ENCODE data around the gene TMEM183A. TPM values are rescaled to one million over a fixed set of nuclear protein-coding genes. Genes with fewer than 3 reads are reported as not detected.

TMEM183A gene
- total and polyA plus RNA-seq, 10 of the 15 experiments (the other 5 are each of a cell fraction or from before 2014, with no cell fraction given) = 12.3 to 103 (median 66.3) TPM

- TF ChIP-seq TARDBP (IDR thresholded peaks at IDR 0.05; ENCODE audit: borderline replicate concordance) (no peak), ZNF217 (IDR thresholded peaks at IDR 0.05) (no peak), RB1 (IDR thresholded peaks at IDR 0.05; ENCODE audit: borderline replicate concordance) (no peak), E2F4 (IDR thresholded peaks at IDR 0.05; ENCODE audit: low read depth, low read length) (no peak)
These were observed 38.8 kb upstream of the TMEM183A start (continued) for GRCh38 chr1:202968351-202968750.

- ChIA-PET RAD21 (ENCODE audit: unreplicated experiment) (interaction anchor here (1.1 kb wide), 1 partner anchor 82 kb away, joined by 4 read pairs; no protein-coding TSS in a partner anchor), POLR2A (interaction anchor here (1.6 kb wide), 1 partner anchor 38 kb away, joined by 10 read pairs; the partner anchor contains the start of gene TMEM183A), CTCF (interaction anchor here (0.6 to 1.4 kb wide), 8 partner anchors 12 to 218 kb away, joined by 3 to 10 read pairs (median 6); no protein-coding TSS in a partner anchor), SMC1A (ENCODE audit: uncharacterized antibody, unreplicated experiment) (interaction anchor here (0.6 to 1.5 kb wide), 6 partner anchors 13 to 1528 kb away, joined by 3 to 7 read pairs (median 4); no protein-coding TSS in a partner anchor)
- in situ Hi-C loops (cut with MboI) (no loop called here), intact Hi-C loops (cut with micrococcal nuclease; ENCODE audit: unreplicated experiment) (loop anchor here (2.0 kb wide), 2 partner anchors 30 to 42 kb away; partner anchors contain the start of gene KLHL12)
- Histone ChIP-seq H3K27ac (ENCODE audit: control insufficient read depth, insufficient read depth) (no peak overlapping the region), H3K4me1 (ENCODE audit: control insufficient read depth, insufficient read depth, low read length) (peaks cover 23% of the 10 kb centered on the region), H3K79me2 (ENCODE audit: control insufficient read depth, insufficient read depth, low read length) (peaks cover 7% of the 10 kb centered on the region), H3K36me3 (ENCODE audit: control insufficient read depth in 2 of 2, insufficient read depth in 2 of 2, low read length in 1 of 2) (no peaks in the 10 kb centered on the region; a peak in 1 of 4 replicates), H3K4me2 (ENCODE audit: control insufficient read depth, insufficient read depth) (peak overlapping the region; percentile 57), H2AFZ (ENCODE audit: control insufficient read depth, low read depth, low read length) (peak overlapping the region; percentile 43), H3K9ac (ENCODE audit: control insufficient read depth, insufficient read depth, low read length) (no peak overlapping the region), H3K4me3 (0 out of 2 replicates have a peak overlapping the region, but pooled peaks have one; percentile 13), H3K27me3 (replicated peaks in 1 of 2; ENCODE audit: control insufficient read depth in 2 of 2, insufficient read depth in 2 of 2, low read length in 1 of 2) (peaks cover 0 to 2% of the 10 kb centered on the region in 2 experiments; a peak in 1 of 4 replicates), H4K20me1 (ENCODE audit: control insufficient read depth, insufficient read depth) (no peaks in the 10 kb centered on the region), H3K9me3 (replicated peaks; ENCODE audit: control insufficient read depth, insufficient read depth, low read length) (no peaks in the 10 kb centered on the region)
- FAIRE-seq (peak; percentile 100), ATAC-seq (peak; percentile 78), DNase-seq (ENCODE audit: low read depth, low spot score) (peak; percentile 33)
- 2% methylated on average over 5 of the region's 5 CpGs for WGBS (ENCODE audit: insufficient coverage, insufficient replicate concordance, low lambda C conversion rate, missing lambda C conversion rate)
- BruUV-seq (replicated peaks) = no TSS peak
- TF ChIP-seq RAD21 (IDR thresholded peaks at IDR 0.05; ENCODE audit: insufficient read depth, low read depth, low read length) (peak; percentile 49; the same call in 1 of the 2 replicates), RUNX3 (IDR thresholded peaks at IDR 0.05; ENCODE audit: low read length) (peak; percentile 58), IKZF2 (IDR thresholded peaks at IDR 0.05) (0 out of 4 replicates have a peak, but pooled peaks of 1 of the 2 experiments have one; percentile 26), TAF1 (IDR thresholded peaks at IDR 0.05; ENCODE audit: borderline replicate concordance, low read depth, low read length) (no peak), ZNF687 (IDR thresholded peaks at IDR 0.05) (no peak), ATF3 (IDR thresholded peaks at IDR 0.05; ENCODE audit: borderline replicate concordance, extremely low read depth, low read depth, low read length) (no peak), PKNOX1 (IDR thresholded peaks at IDR 0.05) (no peak), CHD4 (IDR thresholded peaks at IDR 0.05) (no peak), CTCF (IDR thresholded peaks at IDR 0.05 in 2 of 3, conservative IDR thresholded peaks at IDR 0.05 in 1 of 3; ENCODE audit: control insufficient read depth in 2 of 3, extremely low read depth in 1 of 3, insufficient read depth in 1 of 3, low read depth in 3 of 3, low read length in 3 of 3) (peak; percentile 55 to 79 (median 71)), NBN (IDR thresholded peaks at IDR 0.05) (0 out of 2 replicates have a peak, but pooled peaks have one; percentile 32)
These were observed 38.3 kb upstream of the TMEM183A start for GRCh38 chr1:202968895-202969295.

Measured in GM12878 (cell line).